ENCODE measurements around the gene RBM22.

- TF ChIP-seq CTCF (IDR thresholded peaks at IDR 0.05) (no peak), POLR2AphosphoS5 (IDR thresholded peaks at IDR 0.05) (no peak), EP300 (IDR thresholded peaks at IDR 0.05) (no peak)
These were observed 10.1 kb downstream of the RBM22 start for GRCh38 chr5:150690760-150691159.

Data from esophagus muscularis mucosa (tissue), 4 donors.